GM12874 (cell line): ENCODE data around the gene GLDN.

Experiments
- TF ChIP-seq, protein P1 (sequence below): IDR thresholded peaks from 2 replicates; pipeline ENCODE4 v1.5.1; 2011; ENCODE audit warnings: low read depth, mild to moderate bottlenecking, control low read depth, low read length, moderate library complexity; ENCODE audit not compliant: insufficient read depth

Gene GLDN

DNA sequence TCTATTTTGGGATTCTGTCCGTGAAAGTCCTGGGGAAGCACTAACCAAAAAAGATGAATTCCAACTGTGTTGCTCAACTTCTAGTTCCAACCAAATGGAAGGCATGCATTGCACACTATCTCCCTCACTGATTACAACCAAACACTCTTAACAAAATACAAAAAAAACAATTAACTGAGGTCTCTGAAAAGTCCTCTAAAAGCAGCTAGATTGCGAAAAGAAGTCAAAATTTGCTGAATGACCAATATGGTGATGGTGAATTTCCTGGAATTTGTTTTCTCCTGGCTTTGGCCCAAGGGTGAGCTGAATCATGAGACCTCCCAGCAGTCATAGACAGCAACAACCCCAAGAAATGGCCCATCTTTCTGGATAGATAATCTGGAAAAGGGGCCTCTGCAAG is 31.4 kb upstream of the GLDN start:
- TF ChIP-seq, protein P1, sequence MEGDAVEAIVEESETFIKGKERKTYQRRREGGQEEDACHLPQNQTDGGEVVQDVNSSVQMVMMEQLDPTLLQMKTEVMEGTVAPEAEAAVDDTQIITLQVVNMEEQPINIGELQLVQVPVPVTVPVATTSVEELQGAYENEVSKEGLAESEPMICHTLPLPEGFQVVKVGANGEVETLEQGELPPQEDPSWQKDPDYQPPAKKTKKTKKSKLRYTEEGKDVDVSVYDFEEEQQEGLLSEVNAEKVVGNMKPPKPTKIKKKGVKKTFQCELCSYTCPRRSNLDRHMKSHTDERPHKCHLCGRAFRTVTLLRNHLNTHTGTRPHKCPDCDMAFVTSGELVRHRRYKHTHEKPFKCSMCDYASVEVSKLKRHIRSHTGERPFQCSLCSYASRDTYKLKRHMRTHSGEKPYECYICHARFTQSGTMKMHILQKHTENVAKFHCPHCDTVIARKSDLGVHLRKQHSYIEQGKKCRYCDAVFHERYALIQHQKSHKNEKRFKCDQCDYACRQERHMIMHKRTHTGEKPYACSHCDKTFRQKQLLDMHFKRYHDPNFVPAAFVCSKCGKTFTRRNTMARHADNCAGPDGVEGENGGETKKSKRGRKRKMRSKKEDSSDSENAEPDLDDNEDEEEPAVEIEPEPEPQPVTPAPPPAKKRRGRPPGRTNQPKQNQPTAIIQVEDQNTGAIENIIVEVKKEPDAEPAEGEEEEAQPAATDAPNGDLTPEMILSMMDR: no peak

DNA sequence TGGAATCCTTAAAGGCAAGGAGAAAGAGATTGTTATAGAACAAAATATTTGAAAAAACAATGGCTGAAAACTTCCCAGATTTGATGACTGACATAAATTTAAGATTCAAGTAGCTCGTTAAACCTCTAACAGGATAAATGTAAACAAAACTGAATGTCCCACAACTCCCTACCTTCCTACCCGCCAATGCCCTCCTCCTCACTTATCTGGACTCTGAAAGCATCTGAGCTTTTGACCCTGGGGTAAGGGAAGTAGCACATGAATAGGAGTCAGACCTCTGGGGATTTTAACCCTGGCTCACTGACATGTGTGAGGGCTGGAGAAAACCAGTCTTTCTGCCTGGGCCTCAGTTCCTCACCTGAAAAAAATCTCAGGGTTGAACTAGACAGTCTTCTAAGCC is 29.9 kb upstream of the GLDN start:
- TF ChIP-seq, protein P1: no peak

DNA sequence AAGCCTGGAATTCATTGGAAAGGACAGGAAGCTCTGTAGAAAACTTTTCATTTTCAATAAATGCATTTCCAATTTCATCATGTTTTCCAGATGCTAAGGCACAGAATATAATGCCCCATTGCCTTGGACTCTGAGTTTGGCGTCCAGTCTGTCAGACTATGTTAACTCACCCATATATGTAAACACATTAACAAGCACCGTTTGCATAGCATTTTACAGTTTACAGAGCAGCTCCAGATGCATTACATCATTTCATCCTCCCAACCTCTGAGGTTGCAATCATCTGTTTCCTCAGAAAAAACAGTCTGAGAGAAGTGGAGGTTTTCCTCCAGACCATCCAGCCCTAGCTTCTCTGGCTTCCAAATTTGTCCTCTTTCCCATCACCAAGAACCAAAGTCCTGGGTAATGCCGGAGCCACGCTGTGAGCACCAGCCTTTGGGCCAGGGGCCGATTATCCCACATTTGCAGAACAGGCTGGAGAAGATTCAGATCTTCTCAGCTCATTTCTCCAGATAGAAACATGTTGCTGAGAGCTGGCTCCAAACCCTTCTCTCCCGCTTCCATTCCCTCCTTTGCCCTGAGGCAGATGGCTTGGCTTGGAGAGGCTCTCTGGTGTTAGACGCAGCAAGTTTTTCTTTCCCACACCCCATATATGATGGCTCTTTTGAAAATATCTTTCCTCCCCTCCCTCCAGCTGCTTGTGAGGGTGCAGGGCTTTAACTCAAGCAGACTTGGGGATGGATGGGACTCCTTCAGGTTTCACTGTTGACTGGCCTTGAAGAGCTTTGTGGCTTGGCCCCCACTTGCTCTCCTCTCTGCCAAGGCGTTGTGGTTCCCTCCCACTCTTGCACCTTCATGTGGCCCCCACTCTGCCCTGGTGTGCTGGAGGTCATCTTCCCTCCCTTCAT is 29.0 kb upstream of the GLDN start:
- TF ChIP-seq, protein P1: no peak

DNA sequence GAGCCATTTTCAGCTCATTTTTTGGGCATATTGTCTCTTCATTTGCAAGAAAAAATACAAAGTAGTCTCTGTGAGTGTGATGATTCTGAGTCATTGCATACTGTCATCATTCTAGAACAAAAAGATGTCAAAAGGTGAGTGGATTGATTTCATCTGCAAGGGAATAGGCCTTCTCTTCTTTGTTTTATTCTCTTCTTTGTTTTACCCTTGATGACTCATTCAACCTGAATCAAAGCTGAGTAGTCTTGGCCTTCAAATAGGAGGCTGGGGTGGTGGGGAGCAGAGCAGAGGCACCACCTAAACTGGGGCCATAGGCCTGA is 28.4 kb upstream of the GLDN start:
- TF ChIP-seq, protein P1: no peak

DNA sequence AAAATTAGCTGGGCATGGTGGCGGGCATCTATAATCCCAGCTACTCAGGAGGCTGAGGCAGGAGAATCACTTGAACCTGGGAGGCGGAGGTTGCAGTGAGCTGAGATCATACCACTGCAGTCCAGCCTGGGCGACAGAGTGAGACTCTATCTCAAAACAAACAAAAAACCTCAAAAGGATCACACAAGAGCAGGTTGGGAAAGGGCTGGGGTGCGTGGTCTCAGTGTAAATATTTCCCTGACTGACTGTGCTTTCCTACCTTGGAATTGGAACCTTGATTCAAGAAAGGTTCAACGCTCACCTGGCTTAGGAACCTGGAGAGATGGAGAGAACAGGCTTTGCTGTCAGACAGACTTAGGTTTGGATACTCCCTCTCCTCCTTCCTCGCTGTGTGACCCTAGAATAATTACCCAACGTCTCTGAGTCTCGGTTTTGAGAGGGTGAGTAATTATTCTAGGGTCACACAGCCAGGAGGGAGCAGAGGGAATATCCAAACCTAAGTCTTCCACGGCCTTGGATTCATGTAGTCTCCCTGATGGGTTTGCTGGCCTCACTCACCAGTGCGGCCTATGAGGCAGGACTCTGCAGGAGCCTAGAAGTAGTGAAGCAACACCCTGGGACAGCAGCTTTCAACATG is 27.7 kb upstream of the GLDN start:
- TF ChIP-seq, protein P1: no peak

DNA sequence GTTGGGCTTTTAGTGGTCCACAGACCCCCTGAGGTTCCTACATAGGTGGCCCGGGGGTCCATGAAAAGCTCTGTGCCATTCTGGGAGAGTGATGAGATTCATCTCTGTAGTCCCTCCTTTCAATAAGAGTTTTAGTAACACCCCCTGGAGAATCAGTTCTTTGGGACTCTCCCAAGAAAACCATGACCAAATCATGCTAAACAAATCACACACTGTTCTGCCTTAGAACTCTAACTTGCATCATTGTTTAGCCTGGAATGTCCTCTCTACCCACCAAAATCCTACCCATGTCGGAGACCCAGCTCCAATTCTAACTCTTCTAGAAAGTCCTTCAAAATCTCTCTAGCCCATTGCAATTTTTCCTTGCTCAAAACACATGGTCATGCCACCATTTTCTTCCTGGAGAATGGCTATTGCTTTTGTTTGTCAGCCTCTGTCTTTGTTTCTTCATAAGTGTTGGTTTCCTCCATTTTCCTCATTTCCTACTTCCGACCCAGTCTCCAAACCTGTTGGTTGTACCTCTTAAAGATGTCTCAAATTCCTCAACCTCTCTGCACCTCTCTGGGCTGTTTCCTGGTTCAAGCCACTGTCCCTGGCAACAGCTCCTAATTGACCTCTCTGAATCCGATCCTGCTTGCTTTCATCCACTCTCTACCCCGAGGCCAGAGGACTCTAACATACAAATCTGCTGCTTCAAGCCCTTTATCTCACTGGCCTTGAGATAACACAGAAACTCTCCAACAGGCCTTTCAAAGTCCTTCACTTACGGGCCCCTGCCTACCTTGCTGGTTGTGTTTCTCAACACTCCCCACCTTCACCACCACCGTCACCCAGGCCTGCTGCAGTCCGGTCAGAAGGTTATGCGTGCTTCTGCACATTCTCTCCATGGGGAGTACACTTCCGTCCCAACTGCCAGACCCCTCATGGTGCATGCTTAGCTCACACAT is 26.8 kb upstream of the GLDN start:
- TF ChIP-seq, protein P1: no peak

DNA sequence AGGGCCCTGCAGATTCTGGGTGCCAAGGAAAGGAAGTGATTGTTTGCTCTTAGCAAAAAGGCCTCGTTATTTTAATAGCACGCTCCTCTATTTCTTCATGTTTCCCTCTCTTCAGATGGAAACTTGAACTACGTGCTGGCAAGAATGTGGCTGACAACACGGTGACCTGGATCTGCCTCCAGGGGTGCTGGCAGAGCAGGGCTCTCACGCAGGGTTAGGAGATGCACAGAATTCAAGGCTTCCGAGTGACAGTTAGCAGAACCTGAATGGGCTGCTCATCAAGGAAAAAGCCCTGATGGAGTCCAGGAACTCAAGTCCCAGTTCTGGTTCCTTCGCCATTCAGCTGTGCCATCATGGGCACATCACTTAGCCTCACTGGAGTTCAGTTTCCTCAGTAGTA is 25.7 kb upstream of the GLDN start:
- TF ChIP-seq, protein P1: no peak
